ENCODE results near the gene MEAK7. TPM values are rescaled to one million over a fixed set of nuclear protein-coding genes. Genes with fewer than 3 reads are reported as not detected.

Gene MEAK7
- total RNA-seq, 1 donor from 2014 or later, result 28.5 TPM

GRCh38 chr16:84532291-84532724 is 27.8 kb upstream of the MEAK7 start:
- peak in 1 of 2 donors; percentile 95 for DNase-seq (ENCODE audit: extremely low spot score in 2 of 2)

GRCh38 chr16:84531671-84532111 is 27.2 kb upstream of the MEAK7 start:
- Histone ChIP-seq H3K36me3 (no peaks in the 10 kb centered on the region), H3K4me3 (no peak overlapping the region), H3K4me1 (peaks cover 50% of the 10 kb centered on the region), H3K27me3 (no peaks in the 10 kb centered on the region), H3K9me3 (no peaks in the 10 kb centered on the region), H3K27ac (peak overlapping the region; percentile 55)
- TF ChIP-seq POLR2AphosphoS5 (IDR thresholded peaks at IDR 0.05; ENCODE audit: insufficient read depth in 1 of 2, low read depth in 1 of 2) (no peak), POLR2A (IDR thresholded peaks at IDR 0.05) (no peak), CTCF (IDR thresholded peaks at IDR 0.05) (no peak)
- DNase-seq (ENCODE audit: extremely low spot score in 2 of 2), result no peak
- intact Hi-C loops (cut with DNase I), result no loop called here

More at GRCh38 chr16:84532291-84532724, 27.8 kb upstream of the MEAK7 start:
- no peak overlapping the region for H3K4me3 ChIP-seq
- intact Hi-C loops (cut with DNase I), result no loop called here
- peaks cover 44% of the 10 kb centered on the region for H3K4me1 ChIP-seq
- no peaks in the 10 kb centered on the region for H3K36me3 ChIP-seq
- H3K27ac ChIP-seq, result peak overlapping the region; percentile 55
- no peaks in the 10 kb centered on the region for H3K9me3 ChIP-seq
- peak; percentile 50 to 91 for TF ChIP-seq POLR2AphosphoS5 (IDR thresholded peaks at IDR 0.05; ENCODE audit: insufficient read depth in 1 of 2, low read depth in 1 of 2)
- TF ChIP-seq CTCF (IDR thresholded peaks at IDR 0.05), result no peak
- H3K27me3 ChIP-seq, result no peaks in the 10 kb centered on the region

GRCh38 chr16:84530590-84530989 is 26.1 kb upstream of the MEAK7 start:
- no peak overlapping the region for H3K27ac ChIP-seq
- TF ChIP-seq POLR2A (IDR thresholded peaks at IDR 0.05) (no peak), CTCF (IDR thresholded peaks at IDR 0.05) (no peak), POLR2AphosphoS5 (IDR thresholded peaks at IDR 0.05; ENCODE audit: insufficient read depth in 1 of 2, low read depth in 1 of 2) (no peak)
- H3K36me3 ChIP-seq, result no peaks in the 10 kb centered on the region
- H3K4me1 ChIP-seq, result peaks cover 54% of the 10 kb centered on the region
- no peaks in the 10 kb centered on the region for H3K9me3 ChIP-seq
- H3K4me3 ChIP-seq, result no peak overlapping the region
- H3K27me3 ChIP-seq, result no peaks in the 10 kb centered on the region
- intact Hi-C loops (cut with DNase I), result no loop called here
- DNase-seq (ENCODE audit: extremely low spot score in 2 of 2), result no peak

GRCh38 chr16:84529607-84530006 is 25.1 kb upstream of the MEAK7 start:
- DNase-seq (ENCODE audit: extremely low spot score in 2 of 2), result no peak
- no peaks in the 10 kb centered on the region for H3K36me3 ChIP-seq
- H3K27me3 ChIP-seq, result no peaks in the 10 kb centered on the region
- intact Hi-C loops (cut with DNase I), result no loop called here
- no peaks in the 10 kb centered on the region for H3K9me3 ChIP-seq
- no peak overlapping the region for H3K27ac ChIP-seq
- TF ChIP-seq POLR2A (IDR thresholded peaks at IDR 0.05), result no peak
- TF ChIP-seq CTCF (IDR thresholded peaks at IDR 0.05), result no peak
- no peak for TF ChIP-seq POLR2AphosphoS5 (IDR thresholded peaks at IDR 0.05; ENCODE audit: insufficient read depth in 1 of 2, low read depth in 1 of 2)
- peaks cover 54% of the 10 kb centered on the region for H3K4me1 ChIP-seq
- H3K4me3 ChIP-seq, result no peak overlapping the region

- Histone ChIP-seq H3K36me3 (no peaks in the 10 kb centered on the region), H3K27me3 (no peaks in the 10 kb centered on the region), H3K27ac (no peak overlapping the region), H3K4me3 (no peak overlapping the region), H3K9me3 (no peaks in the 10 kb centered on the region), H3K4me1 (peaks cover 47% of the 10 kb centered on the region)
- TF ChIP-seq CTCF (IDR thresholded peaks at IDR 0.05) (no peak), POLR2AphosphoS5 (IDR thresholded peaks at IDR 0.05; ENCODE audit: insufficient read depth in 1 of 2, low read depth in 1 of 2) (no peak), POLR2A (IDR thresholded peaks at IDR 0.05) (no peak)
- intact Hi-C loops (cut with DNase I), result no loop called here
- no peak for DNase-seq (ENCODE audit: extremely low spot score in 2 of 2)
Measured at GRCh38 chr16:84528322-84528721, 23.9 kb upstream of the MEAK7 start.
